Measurements from ENCODE around the gene PTPRN2.

PTPRN2 gene

DNA sequence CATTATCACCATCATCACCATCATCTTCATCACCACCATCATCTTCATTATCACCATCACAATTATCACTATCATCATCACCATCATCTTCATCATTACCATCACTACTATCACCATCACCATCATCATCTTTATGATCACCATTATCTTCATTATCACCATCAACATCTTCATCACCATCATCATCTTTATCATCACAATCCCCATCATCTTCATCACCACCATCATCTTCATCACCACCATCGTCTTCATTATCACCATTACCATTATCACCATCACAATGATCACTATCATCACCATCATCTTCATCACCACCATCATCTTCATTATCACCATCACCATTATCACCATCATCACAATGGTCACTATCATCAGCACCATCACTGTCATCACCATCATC lies 621.1 kb downstream of the PTPRN2 start:
- FAIRE-seq = peak; percentile 61
- no peak for DNase-seq (ENCODE audit: low spot score)

DNA sequence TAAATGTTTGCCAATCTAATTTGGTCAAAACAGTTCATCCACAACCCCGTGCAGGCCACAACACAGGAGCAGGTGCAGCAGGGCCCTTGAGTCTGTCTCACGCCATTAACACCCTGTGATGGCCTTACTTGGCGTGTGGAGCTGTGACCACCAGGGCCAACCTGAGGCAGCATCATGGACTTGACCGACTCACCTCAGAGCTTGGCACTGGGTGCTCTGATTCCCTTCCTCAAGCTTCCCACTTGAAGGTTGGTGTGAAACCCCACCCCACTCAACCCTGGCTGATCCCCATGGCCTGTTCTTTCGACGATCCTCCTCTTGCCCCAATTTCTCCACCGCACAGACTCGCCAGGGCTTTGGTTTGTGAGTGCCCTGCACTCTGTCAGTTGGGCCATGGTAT lies 623.1 kb downstream of the PTPRN2 start:
- FAIRE-seq (no peak), DNase-seq (ENCODE audit: low spot score) (no peak)

DNA sequence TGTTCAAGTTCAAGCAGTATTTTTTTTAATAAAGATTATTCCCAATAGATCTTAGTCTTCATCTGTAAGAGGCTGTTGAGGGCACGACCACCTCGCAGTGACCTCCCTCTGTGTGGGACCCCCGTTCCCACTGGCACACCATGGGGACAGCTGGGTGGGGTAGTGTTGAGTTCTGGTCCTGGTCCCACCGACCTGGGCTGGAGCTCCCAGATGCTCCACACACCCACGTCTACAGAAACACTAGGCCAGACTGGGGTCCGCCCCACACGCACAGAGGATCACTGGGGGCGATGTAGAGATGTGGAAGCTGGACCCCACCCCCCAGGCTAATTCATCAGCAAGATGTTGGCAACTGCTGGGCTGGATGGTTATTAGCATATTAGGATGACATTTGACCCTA lies 623.6 kb downstream of the PTPRN2 start:
- FAIRE-seq (no peak), DNase-seq (ENCODE audit: low spot score) (no peak)

DNA sequence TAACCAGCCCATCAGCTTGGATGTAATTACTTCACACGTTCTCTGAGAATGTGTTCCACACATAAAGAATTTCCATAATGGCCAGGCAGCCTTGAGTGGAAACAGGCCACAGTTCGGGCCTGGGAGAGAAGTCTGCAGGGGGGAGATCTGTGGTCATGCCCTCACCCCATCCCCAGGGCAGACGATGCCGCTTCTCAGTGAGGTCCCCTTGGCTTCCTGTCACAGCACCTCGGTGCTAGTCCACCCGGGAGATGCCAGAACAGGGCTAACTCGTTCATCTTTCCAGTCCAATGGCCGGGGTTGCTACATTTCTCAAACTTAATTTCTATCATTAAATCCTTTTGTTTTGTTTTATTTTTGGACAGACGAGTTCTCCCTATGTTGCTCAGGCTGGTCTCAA lies 624.1 kb downstream of the PTPRN2 start:
- no peak for FAIRE-seq
- no peak for DNase-seq (ENCODE audit: low spot score)

DNA sequence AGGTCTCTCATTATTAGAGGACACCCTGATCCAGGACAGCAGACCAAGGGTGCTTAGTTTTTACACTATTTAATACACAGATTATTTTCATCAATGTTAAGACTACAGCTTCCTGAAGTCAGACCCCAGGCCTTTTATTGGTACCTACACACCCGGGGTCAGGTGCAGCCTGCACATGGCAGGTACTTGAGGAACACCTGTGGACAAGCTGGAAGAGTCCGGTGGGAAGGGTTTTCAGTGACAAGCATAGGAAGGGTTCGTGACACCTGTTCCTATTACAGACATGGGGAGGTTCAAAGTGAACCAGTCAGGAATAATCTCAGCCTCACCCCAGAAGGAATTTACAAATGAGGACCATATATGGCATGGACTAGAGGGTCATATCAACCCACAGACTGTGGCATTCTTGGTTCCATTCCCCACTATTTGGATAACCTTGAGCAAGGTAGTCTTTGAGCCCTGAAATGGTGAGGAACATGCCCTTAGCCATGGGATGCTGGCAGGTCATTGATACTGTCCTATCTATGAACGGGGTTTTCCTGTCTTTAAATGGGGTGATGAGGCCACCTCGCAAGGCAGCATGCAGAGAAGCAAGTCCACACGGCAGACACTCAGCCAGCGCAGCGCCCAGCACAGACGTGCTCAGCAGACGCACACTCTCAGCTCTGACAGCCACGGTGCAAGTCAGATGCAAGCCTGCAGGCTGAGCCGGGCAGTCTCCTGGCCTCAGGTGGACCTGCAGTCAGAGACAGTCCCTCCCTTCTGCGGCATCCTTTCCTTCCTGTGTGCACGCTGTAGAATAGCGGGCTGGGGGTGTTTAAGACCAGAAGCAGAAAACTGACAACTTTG lies 624.9 kb downstream of the PTPRN2 start:
- FAIRE-seq (no peak), DNase-seq (ENCODE audit: low spot score) (no peak)

DNA sequence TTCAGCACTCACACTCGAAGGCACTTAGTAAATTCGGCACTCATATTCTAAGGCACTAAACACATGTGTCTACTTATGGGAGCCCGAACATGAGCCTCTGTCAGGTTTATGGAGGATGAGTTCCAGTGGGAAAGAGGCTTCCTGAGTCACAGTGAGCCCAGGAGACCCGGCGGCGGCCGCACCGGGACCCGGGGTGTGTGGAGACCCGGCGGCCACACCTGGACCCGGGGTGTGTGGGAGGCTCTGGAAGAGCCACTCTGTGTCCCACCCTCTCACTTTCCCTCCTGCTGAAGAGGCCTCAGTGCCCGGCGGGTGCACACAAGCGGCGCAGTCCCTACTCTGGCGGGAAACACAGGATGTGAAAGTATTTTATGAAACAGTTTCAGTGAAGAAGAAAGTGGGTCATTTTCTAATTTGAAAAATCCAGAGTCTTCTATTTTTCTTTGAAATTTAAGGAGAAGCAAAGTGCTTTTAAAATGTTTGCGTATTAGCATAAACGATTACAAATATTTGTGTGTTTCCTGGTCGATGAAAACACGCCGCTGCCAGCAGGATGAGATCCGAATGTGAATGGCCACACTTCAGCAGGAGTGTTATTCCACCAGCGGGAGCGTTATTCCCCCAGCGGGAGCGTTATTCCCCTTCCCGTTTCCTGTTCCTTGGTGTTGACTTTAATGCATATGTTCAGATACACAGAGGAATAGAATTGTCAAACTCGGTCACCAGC lies 625.7 kb downstream of the PTPRN2 start:
- DNase-seq (ENCODE audit: low spot score) = no peak
- FAIRE-seq = no peak

DNA sequence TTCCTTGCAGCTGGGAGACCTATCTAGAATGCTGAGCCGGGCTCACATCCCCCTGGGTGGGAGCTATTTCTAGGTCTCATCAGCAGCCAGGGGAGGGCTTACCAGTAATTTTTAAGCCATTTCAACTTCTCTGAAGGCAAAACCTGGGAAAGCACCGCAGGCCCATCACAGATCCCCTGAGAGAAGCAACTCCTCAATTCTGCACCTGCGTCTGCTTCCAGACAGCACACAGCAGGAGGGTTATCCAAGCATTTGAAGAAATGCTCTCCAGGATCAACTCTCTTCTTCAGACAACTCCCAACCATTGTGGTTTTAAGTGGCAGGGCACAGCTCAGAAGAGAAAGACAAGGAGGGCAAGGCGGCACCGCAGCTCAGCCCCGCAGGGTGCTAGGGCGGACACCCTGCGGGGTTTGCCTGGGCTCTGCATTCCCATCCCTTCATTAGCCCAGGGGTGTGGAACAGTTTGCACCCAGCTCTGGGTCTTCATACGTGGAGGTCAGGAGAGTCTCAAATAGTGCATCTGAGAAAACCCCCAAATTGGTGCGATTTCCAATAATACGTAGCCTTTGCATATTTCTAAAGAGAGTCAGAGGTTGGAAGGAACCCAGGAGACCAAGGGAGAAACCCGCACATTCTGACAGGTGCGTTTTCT lies 632.1 kb downstream of the PTPRN2 start:
- DNase-seq (ENCODE audit: low spot score) = no peak
- FAIRE-seq = no peak

DNA sequence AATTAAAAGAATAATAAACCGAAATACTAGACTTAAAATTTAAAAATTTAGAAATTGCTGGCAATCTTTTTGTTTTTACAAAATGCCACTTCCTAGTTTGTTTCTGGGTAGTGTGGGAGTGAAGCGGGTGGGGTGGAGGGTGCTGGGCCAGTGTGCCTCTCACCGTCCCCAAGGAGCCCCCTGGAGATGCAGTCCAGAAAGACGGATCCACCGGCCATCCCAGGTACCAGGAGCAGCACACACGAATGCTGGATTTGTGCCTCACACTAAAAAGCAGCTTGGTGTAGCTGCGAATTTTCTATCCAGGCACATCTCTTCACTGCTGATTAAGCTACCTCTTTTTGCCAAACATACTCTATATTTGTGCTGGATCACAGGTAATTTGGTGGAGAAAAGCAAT lies 632.7 kb downstream of the PTPRN2 start:
- DNase-seq (ENCODE audit: low spot score) (no peak), FAIRE-seq (no peak)

DNA sequence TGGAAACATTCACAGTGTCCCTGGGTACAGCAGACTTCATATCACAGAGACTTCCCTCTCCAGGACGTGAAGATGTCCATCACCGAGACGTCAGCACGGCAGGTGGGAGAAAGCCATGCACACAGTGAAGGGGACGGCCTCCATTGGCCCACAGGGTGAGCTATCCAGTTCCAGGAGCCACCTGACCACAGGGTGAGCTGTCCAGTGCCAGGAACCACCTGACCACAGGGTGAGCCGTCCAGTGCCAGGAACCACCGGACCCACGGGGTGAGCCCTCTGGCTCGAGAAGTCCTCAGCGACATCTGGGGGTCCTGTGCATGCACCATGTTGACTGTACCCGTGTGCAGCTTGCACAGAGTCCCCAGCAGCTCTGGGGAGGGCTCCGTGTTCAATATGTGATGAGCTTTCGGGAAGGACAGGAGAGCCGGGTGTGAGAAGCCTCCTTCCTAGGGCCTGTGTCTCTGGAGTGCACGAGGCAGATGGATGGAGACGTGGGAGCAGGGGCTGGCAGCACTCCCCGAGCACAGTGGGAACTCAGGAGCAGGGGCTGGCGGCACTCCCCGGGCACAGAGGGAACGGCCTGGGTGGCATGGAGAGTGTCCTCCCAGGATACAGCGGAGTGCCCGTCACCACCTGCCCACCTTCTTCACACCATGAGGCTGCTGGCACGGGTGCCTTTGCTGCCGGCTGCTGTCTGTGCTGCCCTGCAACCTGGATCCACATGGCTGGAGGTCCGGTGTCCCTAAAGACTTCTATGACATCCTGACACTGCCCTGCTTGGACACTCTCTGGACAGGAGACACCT lies 634.6 kb downstream of the PTPRN2 start:
- FAIRE-seq (no peak), DNase-seq (ENCODE audit: low spot score) (no peak)

DNA sequence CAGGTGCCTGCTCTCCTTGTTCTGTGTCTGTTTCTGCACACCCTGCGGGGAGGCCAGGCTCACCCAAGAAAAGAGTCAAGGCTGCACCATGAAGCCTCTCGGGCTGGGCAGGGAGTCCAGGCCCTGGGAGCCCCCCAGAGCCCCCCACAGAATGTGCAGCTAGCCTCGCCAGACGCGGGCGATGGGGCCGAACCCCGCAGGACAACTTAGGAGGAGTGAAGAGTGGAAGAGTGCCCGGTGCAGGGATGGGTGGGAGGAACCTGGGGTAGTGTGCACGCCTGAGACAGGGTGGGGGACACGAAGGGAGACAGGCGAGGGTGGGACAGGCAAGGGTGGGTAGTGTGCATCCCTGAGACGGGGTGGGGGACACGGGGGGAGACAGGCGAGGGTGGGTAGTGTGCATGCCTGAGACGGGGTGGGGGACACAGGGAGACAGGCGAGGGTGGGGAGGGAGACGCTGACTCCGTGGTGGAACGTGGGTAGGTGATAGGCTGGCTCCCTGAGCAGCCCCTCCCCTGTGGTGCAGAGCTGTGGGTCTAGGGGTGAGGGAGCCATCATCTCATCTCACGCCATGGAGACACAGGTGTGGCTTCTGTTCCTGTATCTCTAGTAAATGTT lies 635.5 kb downstream of the PTPRN2 start:
- FAIRE-seq (no peak), DNase-seq (ENCODE audit: low spot score) (no peak)

DNA sequence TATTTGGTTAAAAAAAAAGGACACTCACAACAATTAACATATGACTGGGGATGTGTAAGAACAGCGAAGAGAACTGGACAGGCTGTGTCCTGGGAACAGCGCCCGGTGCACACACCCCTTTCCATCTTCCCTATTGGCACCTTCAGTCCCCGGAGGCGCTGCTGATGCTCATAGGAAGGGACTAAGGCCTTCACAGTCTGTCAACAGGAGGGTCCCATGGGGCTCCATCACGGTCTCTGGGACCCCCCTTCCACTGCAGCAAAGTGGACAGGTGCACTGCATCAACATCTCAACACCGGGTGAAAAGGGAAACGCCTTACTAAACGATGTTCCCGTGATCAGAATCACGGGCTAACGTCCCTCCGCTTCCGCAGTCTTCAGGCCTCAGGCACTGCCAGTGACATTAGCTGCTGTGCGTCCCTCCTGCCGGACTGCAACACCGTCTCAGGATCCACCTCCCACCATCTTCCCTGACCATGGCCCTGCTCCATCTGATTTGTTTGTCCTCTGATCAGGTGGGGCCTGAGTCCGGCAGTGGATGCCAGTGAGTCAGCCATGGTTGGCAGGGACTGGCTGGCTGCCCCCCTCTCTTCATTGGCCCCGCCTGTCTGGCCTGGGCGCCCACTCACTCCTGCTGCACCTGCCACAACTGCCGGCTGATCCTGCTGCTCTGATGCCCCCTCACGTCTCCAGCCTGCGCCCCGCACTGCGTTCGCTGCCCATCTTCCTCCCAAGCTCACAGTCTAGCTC lies 636.1 kb downstream of the PTPRN2 start:
- FAIRE-seq = no peak
- no peak for DNase-seq (ENCODE audit: low spot score)

DNA sequence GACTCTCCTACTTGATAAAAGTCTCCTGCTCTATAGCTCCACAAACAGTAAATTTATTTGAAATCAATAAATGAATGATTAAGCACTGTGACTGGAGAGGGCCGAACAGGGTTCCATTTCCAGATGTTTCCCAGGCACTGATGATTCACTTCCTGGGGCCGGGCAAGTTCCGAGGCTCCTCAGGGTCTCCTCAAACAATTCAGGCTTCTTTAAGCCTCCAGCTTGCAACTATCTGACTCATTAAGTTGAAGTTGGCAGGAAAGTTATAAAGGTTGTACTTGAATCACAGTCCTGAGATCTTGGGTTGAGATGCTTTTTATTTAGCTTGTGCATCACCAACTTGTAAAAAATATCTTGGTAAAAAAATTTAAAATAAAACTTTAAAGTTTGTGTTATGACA lies 637.9 kb downstream of the PTPRN2 start:
- DNase-seq (ENCODE audit: low spot score) = peak; percentile 60
- FAIRE-seq = no peak

DNA sequence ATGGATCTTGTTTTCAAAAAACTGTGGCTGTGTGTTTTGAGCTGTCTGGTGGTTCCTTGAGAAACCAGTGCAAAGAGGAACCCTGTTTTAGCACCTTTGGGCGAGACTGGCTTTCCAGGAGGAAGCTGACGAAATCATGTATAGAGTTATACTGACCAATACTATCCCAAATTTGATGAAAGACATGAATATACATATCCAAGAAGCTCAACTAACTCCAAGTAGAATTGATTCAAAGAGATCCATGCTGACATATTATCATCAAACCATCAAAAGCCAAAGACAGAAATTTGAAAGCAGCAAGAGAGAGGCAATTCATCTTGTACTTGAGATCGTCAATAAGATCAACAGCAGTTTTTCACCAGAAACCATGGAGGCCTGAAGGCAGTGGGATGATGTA lies 640.1 kb downstream of the PTPRN2 start:
- no peak for DNase-seq (ENCODE audit: low spot score)
- no peak for FAIRE-seq

DNA sequence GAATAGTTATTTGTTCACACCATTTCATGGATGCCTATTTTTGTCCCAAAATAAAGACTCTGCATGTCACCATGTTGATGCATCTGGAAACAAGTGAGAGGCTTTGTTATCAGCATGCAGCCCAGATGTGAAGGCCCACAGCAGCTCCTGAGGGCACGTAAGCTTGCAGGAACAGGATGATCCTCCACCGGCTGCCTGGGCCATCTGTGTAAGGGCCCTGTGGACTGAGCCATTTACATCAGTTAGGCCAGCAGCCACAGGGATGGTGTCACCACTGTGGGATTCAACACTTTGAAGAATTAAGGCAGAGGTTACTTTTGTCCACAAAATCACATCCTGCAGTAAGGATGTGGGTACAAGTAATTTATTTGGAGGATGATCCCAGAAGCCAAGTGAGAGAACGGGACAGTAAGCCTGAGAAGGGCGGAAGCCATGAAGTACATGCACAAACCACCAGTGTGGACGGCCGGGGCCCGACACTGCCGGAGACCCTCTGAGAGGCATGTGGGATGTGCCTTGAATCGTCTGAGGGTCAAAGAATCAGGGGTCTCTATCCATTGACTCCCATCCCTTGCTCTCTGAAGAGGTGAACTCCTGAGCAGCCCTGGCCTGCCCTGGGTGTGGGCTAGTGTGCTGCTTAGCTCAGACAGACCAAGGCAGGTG lies 641.1 kb downstream of the PTPRN2 start:
- DNase-seq (ENCODE audit: low spot score) (no peak), FAIRE-seq (no peak)

DNA sequence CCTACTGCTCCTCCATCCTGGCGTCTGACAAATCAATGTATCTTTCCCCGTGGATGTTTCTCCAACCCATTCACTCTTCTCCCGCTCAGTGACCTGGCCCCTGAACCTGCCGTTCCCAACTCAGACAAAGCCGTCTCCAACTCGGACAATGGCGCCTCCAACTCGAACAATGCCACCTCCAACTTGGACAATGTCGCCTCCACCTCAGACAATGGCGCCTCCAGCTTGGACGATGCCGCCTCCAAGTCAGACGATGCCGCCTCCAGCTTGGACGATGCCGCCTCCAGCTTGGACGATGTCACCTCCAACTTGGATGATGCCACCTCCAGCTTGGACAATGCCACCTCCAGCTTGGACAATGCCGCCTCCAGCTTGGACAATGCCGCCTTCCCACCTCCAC lies 642.2 kb downstream of the PTPRN2 start:
- no peak for DNase-seq (ENCODE audit: low spot score)
- no peak for FAIRE-seq

DNA sequence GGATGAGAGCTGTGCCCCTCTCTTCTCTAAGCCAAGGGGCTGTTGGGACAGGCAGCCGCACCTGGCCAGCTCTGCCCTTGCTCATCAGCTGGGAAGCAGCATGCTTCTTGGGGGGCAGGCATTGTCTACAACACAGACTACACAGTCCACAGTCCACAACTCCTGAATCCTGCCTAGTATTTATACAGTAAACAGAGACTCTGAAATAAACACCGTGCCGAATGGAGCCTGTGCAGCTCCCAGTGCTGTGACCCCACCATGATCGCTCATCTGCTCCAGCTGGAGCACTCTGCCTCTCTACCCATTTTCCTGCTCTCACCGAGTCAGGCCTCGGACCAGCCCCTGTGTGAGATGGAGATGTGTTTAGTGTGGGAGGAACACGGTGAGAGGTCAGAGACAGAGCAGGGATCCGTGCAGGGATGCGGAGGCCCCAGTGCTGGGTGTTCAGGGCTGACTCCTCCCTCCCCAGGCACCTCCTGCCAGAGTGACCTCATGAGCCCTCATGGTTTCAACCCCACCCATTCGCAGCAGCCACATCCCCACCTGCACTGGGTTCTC lies 642.8 kb downstream of the PTPRN2 start:
- FAIRE-seq (no peak), DNase-seq (ENCODE audit: low spot score) (no peak)

DNA sequence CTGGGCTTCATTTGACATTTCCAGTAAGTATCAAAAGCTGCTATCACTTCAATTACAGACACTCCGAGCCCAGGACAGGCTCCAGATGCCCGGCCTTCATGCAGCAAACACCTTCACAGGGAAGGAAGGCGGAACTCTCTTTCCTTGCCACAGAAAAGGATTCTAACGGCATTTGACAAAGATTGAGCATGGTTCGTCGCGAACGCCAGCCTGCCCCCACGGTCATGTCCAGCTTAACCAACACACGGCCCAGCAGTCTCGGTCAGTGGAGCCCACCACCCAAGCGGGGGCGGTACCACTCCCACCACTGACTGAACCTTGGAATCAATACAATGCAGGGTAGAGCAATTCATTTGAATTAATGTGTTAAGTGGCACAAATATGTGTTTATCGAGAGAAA lies 643.6 kb downstream of the PTPRN2 start:
- FAIRE-seq = no peak

DNA sequence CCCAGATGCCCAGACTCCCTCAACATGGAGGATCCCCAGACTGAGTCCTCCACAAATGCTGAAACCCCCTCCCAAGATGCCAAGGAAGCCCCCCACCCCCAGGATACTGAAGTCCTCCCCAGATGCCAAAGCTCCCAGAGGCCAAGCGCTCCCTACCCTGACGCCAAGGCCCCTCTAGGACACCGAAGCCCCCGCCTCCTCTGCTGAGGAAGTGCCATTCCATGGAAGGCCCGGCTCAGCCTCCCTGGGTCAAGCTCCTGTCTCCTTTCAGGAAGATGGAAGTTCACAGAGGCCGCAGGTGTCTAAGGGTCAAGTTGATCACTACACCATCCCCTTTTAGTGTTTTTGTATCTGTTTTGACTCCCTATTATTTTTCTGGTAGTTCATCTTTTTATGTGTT lies 644.1 kb downstream of the PTPRN2 start:
- FAIRE-seq = no peak

More for the DNA sequence above, 643.6 kb downstream of the PTPRN2 start:
- DNase-seq (ENCODE audit: low spot score) = no peak

DNA sequence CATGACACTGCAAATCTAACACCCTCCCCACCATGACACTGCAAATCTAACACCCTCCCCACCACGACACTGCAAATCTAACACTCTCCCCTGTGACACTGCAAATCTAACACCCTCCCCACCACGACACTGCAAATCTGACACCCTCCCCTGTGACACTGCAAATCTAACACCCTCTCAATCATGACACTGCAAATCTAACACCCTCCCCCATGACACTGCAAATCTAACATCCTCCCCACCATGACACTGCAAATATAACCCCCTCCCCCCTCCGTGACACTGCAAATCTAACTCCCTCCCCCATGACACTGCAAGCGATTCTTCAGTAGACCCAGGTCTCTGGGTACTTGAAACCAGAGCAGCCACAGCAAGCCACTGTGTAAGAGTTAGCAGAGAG lies 646.4 kb downstream of the PTPRN2 start:
- DNase-seq (ENCODE audit: low spot score) (no peak), FAIRE-seq (no peak)

More for the DNA sequence above, 644.1 kb downstream of the PTPRN2 start:
- no peak for DNase-seq (ENCODE audit: low spot score)
